Suprapubic skin (tissue), 4 donors: Measurements from ENCODE around the gene GALE.

Experiments used
- CTCF ChIP-seq, 2 donors: fragments of 200-600 bp in 1 of 2; fragments of 450-650 bp in 1 of 2; sonication (generic) in 1 of 2; IDR thresholded peaks; one replicate each; pipeline ENCODE4 v1.5.1; 2016 to 2019; ENCODE audit warnings: antibody characterized with exemption in 2 of 2, mild to moderate bottlenecking in 1 of 2, moderate library complexity in 1 of 2
- POLR2A ChIP-seq, 2 donors: fragments of 450-650 bp; IDR thresholded peaks; one replicate each; pipeline ENCODE4 v1.6.1; 2017; ENCODE audit warnings: antibody characterized with exemption in 2 of 2, mild to moderate bottlenecking in 2 of 2, moderate library complexity in 2 of 2
- POLR2AphosphoS5 ChIP-seq, 3 donors: sonication (generic); formaldehyde crosslinking; IDR thresholded peaks; one replicate each; pipeline ENCODE4 v1.6.1; 2017; ENCODE audit warnings: antibody characterized with exemption in 3 of 3

GRCh38 chr1:23838401-23838866 lies 37.9 kb upstream of the GALE start:
- TF ChIP-seq POLR2AphosphoS5 (IDR thresholded peaks at IDR 0.05), result no peak
- no peak for TF ChIP-seq CTCF (IDR thresholded peaks at IDR 0.05)
- no peak for TF ChIP-seq POLR2A (IDR thresholded peaks at IDR 0.05)
